PC-9 (cell line): ENCODE results near the gene FBXL17. TPM values are rescaled to one million over a fixed set of nuclear protein-coding genes. Genes with fewer than 3 reads are reported as not detected.

Source experiments
- BruUV-seq: library from RNA; stranded (reverse); fragments of 400-500 nt; replicated peaks from 2 replicates; lab custom pipeline; 2021; lab: Mats Ljungman, UMichigan
- CTCF ChIA-PET: fragments of 300-600 bp; sonication (Branson Sonifier 250); formaldehyde crosslinking; loops from one replicate; lab custom pipeline; 2022; ENCODE audit warnings: antibody characterized with exemption; lab: Charles Lee
- POLR2A ChIA-PET: fragments of 300-600 bp; sonication (Branson Sonifier 250); formaldehyde crosslinking; loops from one replicate; lab custom pipeline; 2022; ENCODE audit warnings: antibody characterized with exemption; ENCODE audit not compliant: unreplicated experiment; lab: Charles Lee
- DNase-seq, 2 experiments: peaks; one replicate each; pipeline versions ENCODE4 v3.0.0 to v3.0.0-alpha.2; 2015 to 2022; ENCODE audit warnings: mixed read lengths in 1 of 2
- H2AFZ ChIP-seq: fragments of 200-600 bp; sonication (generic); 2 replicates; pipeline ENCODE4 v1.8.1; 2017; ENCODE audit warnings: antibody characterized with exemption
- H3F3A ChIP-seq: fragments of 200-600 bp; sonication (generic); 2 replicates; pipeline ENCODE4 v1.8.1; 2017; ENCODE audit warnings: antibody characterized with exemption, mild to moderate bottlenecking, low read depth; ENCODE audit not compliant: insufficient read depth
- H3K27ac ChIP-seq: fragments of 200-600 bp; sonication (generic); 2 replicates; pipeline ENCODE4 v1.6.1; 2016; ENCODE audit warnings: mixed run types
- H3K27me3 ChIP-seq: fragments of 200-600 bp; sonication (generic); 2 replicates; pipeline ENCODE4 v1.6.1; 2016; ENCODE audit warnings: low read depth, mixed run types; ENCODE audit not compliant: insufficient read depth
- H3K36me3 ChIP-seq: fragments of 200-600 bp; sonication (generic); 2 replicates; pipeline ENCODE4 v1.6.1; 2016; ENCODE audit warnings: low read depth, mixed run types
- H3K4me1 ChIP-seq: fragments of 200-600 bp; sonication (generic); replicated peaks from 2 replicates; pipeline ENCODE4 v1.6.1; 2016; ENCODE audit warnings: mixed run types; ENCODE audit not compliant: insufficient read depth
- H3K4me2 ChIP-seq: fragments of 200-600 bp; sonication (generic); 2 replicates; pipeline ENCODE4 v1.6.1; 2017; ENCODE audit warnings: mixed run types
- H3K4me3 ChIP-seq: fragments of 200-600 bp; sonication (generic); 2 replicates; pipeline ENCODE4 v1.6.1; 2016; ENCODE audit warnings: mixed run types
- H3K79me2 ChIP-seq: fragments of 200-600 bp; sonication (generic); 2 replicates; pipeline ENCODE4 v1.6.1; 2017; ENCODE audit warnings: low read depth, mixed run types
- H3K9me2 ChIP-seq: fragments of 200-600 bp; sonication (generic); 2 replicates; pipeline ENCODE4 v1.8.1; 2017; ENCODE audit warnings: mild to moderate bottlenecking; ENCODE audit not compliant: insufficient read depth
- H3K9me3 ChIP-seq: fragments of 200-600 bp; sonication (generic); 2 replicates; pipeline ENCODE4 v1.8.1; 2016; ENCODE audit warnings: low read depth; ENCODE audit not compliant: insufficient read depth
- H4K20me1 ChIP-seq: fragments of 200-600 bp; sonication (generic); 2 replicates; pipeline ENCODE4 v1.8.1; 2017; ENCODE audit not compliant: insufficient read depth
- EZH2 ChIP-seq: fragments of 200-600 bp; sonication (generic); IDR thresholded peaks from 2 replicates; pipeline ENCODE4 v1.8.0; 2017; ENCODE audit warnings: antibody characterized with exemption, low read depth
- intact Hi-C: fragments of 100-400 bp; cut with micrococcal nuclease; formaldehyde crosslinking; loops from one replicate; pipeline ENCODE4 v1.10.0; 2022; ENCODE audit not compliant: unreplicated experiment
- total RNA-seq: library from RNA; stranded (reverse); gene quantifications from 2 replicates; pipeline ENCODE4 v1.2.3, GENCODE V29; 2021
- TF ChIP-seq, protein P1 (sequence below): fragments of 200-600 bp; sonication (generic); conservative IDR thresholded peaks from 2 replicates; pipeline ENCODE4 v1.6.1; 2017; ENCODE audit warnings: mixed run types, antibody characterized with exemption, mild to moderate bottlenecking, moderate library complexity

FBXL17 gene
- total RNA-seq, 1 experiment from 2014 or later = 19.5 TPM

DNA sequence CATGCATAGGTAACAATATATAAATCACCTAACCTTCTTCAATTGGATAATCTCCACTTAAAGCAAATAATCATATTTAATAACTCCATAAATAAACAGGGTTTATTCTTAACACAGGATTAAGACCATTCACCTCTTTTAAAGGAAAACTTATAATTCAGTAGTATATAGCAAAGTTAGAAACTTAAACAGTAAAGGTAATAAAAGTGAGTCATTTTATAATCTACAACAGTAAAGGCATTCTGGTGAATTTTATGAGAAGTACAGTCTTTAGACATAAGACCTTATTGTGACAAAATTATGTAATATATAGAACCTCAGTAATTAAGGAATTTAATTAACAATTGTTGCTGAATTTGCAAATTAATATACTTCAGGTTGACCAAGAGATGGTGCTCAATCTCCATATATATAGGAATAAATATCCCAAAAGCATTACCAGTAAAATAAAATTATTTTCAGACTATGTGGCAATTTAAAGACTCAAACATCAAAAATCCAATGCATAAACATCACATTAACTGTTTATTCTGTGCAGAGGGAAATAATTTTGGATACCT, 84.8 kb downstream of the FBXL17 start:
- CTCF ChIA-PET = no interaction called here
- POLR2A ChIA-PET = no interaction called here

DNA sequence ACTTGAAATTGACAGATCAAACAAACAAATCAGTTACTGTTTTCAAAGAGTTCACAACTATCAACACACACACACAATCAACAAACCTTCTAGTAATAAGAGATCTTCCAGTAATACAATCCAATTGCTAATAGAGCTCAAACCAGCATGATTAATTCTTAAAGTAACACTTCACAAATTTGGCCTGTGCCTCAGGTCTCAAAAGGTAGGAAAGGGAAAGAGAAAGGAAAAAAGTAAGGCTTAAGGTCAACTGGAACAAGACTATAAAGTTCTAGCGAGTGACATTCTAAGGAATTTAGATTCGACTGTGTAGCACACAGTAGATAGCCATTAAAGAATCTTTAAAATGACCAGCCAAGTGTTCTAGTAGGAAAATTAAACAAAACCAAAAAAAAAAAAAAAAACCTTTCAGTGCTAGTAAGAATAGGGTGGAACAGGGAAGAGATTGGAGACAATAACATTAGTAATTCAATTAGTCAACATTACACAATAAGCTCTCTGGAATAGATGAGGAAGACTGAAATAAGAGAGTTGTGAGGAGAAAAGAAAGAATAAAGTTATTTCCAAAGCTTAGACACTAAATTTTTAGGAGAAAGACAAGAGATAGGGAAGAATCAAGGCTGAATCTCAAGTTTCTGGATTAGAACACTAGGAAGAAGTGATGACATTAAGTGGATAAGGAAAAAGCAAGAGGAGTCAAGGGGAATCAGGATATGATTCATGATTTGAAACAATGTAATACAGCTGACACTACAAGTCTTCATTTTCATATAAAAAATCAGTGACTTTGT, 86.1 kb downstream of the FBXL17 start:
- Histone ChIP-seq H3K4me3 (no peak overlapping the region), H3K4me1 (peaks cover 13% of the 10 kb centered on the region), H3K4me2 (no peak overlapping the region), H2AFZ (no peak overlapping the region), H3K27me3 (no peaks in the 10 kb centered on the region), H3K9me2 (no peaks in the 10 kb centered on the region), H3F3A (peaks cover 5% of the 10 kb centered on the region; the same call in 1 of the 2 replicates), H4K20me1 (no peaks in the 10 kb centered on the region), H3K79me2 (no peaks in the 10 kb centered on the region), H3K36me3 (no peaks in the 10 kb centered on the region), H3K27ac (no peak overlapping the region), H3K9me3 (no peaks in the 10 kb centered on the region)
- no TSS peak for BruUV-seq
- intact Hi-C loops = no loop called here
- CTCF ChIA-PET = no interaction called here
- POLR2A ChIA-PET = no interaction called here
- TF ChIP-seq EZH2 = no peak
- TF ChIP-seq, protein P1, sequence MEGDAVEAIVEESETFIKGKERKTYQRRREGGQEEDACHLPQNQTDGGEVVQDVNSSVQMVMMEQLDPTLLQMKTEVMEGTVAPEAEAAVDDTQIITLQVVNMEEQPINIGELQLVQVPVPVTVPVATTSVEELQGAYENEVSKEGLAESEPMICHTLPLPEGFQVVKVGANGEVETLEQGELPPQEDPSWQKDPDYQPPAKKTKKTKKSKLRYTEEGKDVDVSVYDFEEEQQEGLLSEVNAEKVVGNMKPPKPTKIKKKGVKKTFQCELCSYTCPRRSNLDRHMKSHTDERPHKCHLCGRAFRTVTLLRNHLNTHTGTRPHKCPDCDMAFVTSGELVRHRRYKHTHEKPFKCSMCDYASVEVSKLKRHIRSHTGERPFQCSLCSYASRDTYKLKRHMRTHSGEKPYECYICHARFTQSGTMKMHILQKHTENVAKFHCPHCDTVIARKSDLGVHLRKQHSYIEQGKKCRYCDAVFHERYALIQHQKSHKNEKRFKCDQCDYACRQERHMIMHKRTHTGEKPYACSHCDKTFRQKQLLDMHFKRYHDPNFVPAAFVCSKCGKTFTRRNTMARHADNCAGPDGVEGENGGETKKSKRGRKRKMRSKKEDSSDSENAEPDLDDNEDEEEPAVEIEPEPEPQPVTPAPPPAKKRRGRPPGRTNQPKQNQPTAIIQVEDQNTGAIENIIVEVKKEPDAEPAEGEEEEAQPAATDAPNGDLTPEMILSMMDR = no peak
- DNase-seq = peak in 1 of 2 experiments; percentile 38

More for the DNA sequence above, 84.8 kb downstream of the FBXL17 start:
- no peaks in the 10 kb centered on the region for H3K27me3 ChIP-seq
- no peaks in the 10 kb centered on the region for H3K9me3 ChIP-seq
- no peak overlapping the region for H3K27ac ChIP-seq
- intact Hi-C loops = no loop called here
- no peak overlapping the region for H3K4me2 ChIP-seq
- H3F3A ChIP-seq = peaks cover 5% of the 10 kb centered on the region; the same call in 1 of the 2 replicates
- H3K36me3 ChIP-seq = no peaks in the 10 kb centered on the region
- H2AFZ ChIP-seq = no peak overlapping the region
- DNase-seq = no peak
- no peaks in the 10 kb centered on the region for H3K9me2 ChIP-seq
- no peaks in the 10 kb centered on the region for H4K20me1 ChIP-seq
- H3K4me3 ChIP-seq = no peak overlapping the region
- peaks cover 13% of the 10 kb centered on the region for H3K4me1 ChIP-seq
- H3K79me2 ChIP-seq = no peaks in the 10 kb centered on the region
- no TSS peak for BruUV-seq
- TF ChIP-seq EZH2 = no peak
- TF ChIP-seq, protein P1 = no peak

DNA sequence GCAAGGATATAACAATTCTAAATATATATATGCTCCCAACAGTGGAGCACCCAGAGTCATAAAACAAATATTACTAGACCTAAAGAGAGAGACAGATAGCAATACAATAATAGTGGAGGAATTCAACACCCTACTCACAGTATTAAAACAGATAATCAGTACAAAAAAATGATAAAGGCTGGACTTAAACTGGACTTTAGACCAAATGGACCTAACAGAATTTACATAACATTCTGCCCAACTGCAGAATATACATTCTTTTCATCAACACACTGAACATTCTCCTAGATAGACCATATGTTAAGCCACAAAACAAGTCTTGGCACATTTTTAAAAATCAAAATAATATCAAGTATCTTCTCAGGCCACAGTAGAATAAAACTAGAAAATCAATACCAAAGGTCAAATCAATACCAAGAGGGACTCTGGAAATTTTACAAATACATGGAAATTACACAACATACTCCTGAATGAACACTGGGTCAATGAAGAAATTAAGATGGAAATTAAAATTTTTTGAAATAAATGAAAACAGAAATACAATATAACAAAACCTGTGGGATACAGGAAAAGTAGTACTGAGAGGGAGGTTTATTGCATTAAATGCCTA, 100.8 kb downstream of the FBXL17 start:
- H3F3A ChIP-seq = no peaks in the 10 kb centered on the region
- no peaks in the 10 kb centered on the region for H3K4me1 ChIP-seq
- intact Hi-C loops = no loop called here
- no peaks in the 10 kb centered on the region for H4K20me1 ChIP-seq
- H3K27ac ChIP-seq = no peak overlapping the region
- H3K4me2 ChIP-seq = no peak overlapping the region
- DNase-seq = no peak
- ChIA-PET CTCF (no interaction called here), POLR2A (no interaction called here)
- no peak for TF ChIP-seq EZH2
- TF ChIP-seq, protein P1 = no peak
- H3K79me2 ChIP-seq = no peaks in the 10 kb centered on the region
- H3K9me2 ChIP-seq = no peaks in the 10 kb centered on the region
- H3K9me3 ChIP-seq = peaks cover 4% of the 10 kb centered on the region; the same call in 1 of the 2 replicates
- H3K36me3 ChIP-seq = no peaks in the 10 kb centered on the region
- H3K4me3 ChIP-seq = no peak overlapping the region
- no peak overlapping the region for H2AFZ ChIP-seq
- H3K27me3 ChIP-seq = no peaks in the 10 kb centered on the region
- no TSS peak for BruUV-seq
